Smooth muscle cell (in vitro differentiated cells): ENCODE results near the gene PDE4C. TPM values are rescaled to one million over a fixed set of nuclear protein-coding genes. Genes with fewer than 3 reads are reported as not detected.

Experiments used
- DNase-seq: peaks from one replicate; lab custom pipeline; 2025; ENCODE audit not compliant: unreplicated experiment; lab: John Stamatoyannopoulos, UW
- H2AFZ ChIP-seq: fragments of 200-600 bp; sonication (generic); 2 replicates; pipeline ENCODE4 v1.6.0; 2016; ENCODE audit warnings: antibody characterized with exemption, low read depth, mild to moderate bottlenecking
- H3F3A ChIP-seq: fragments of 200-600 bp; sonication (generic); 2 replicates; pipeline ENCODE4 v1.6.0; 2017; ENCODE audit warnings: antibody characterized with exemption, low read depth
- H3K27ac ChIP-seq: fragments of 200-600 bp; sonication (generic); 2 replicates; pipeline ENCODE4 v1.5.1; 2016; ENCODE audit warnings: low read depth, mild to moderate bottlenecking
- H3K27me3 ChIP-seq: fragments of 200-600 bp; sonication (generic); 2 replicates; pipeline ENCODE4 v1.6.1; 2016; ENCODE audit warnings: low read depth, mild to moderate bottlenecking
- H3K36me3 ChIP-seq: fragments of 200-600 bp; sonication (generic); 2 replicates; pipeline ENCODE4 v1.5.1; 2016; ENCODE audit warnings: low read depth
- H3K4me1 ChIP-seq: fragments of 200-600 bp; sonication (generic); 2 replicates; pipeline ENCODE4 v1.5.1; 2016; ENCODE audit warnings: low read depth
- H3K4me2 ChIP-seq: fragments of 200-600 bp; sonication (generic); 2 replicates; pipeline ENCODE4 v1.6.0; 2016; ENCODE audit warnings: mild to moderate bottlenecking
- H3K4me3 ChIP-seq: fragments of 200-600 bp; sonication (generic); 2 replicates; pipeline ENCODE4 v1.5.1; 2016; ENCODE audit warnings: mild to moderate bottlenecking
- H3K79me2 ChIP-seq: fragments of 200-600 bp; sonication (generic); 2 replicates; pipeline ENCODE4 v1.6.0; 2016; ENCODE audit warnings: low read depth, mild to moderate bottlenecking
- H3K9ac ChIP-seq: fragments of 200-600 bp; sonication (generic); 2 replicates; pipeline ENCODE4 v1.6.0; 2016; ENCODE audit warnings: low read depth
- H3K9me3 ChIP-seq: fragments of 200-600 bp; sonication (generic); replicated peaks from 2 replicates; pipeline ENCODE4 v1.5.1; 2016; ENCODE audit warnings: low read depth
- H4K20me1 ChIP-seq: fragments of 200-600 bp; sonication (generic); 2 replicates; pipeline ENCODE4 v1.6.0; 2016; ENCODE audit warnings: low read depth
- CTCF ChIP-seq: fragments of 200-600 bp; sonication (generic); IDR thresholded peaks from 2 replicates; pipeline ENCODE4 v1.5.1; 2017; ENCODE audit warnings: borderline replicate concordance, mild to moderate bottlenecking, antibody characterized with exemption; ENCODE audit not compliant: insufficient read depth, poor library complexity, severe bottlenecking
- WGBS: methylation state at CpG from one replicate; pipeline ENCODE4 v1.1.7; 2016; ENCODE audit warnings: low lambda C conversion rate; 5-methylcytosine and 5-hydroxymethylcytosine counted together
- polyA plus RNA-seq: library from polyadenylated mRNA; unstranded; fragments of >200 nt; fragmentation: Nextera tagmentation; extraction: Ambion mirVana; gene quantifications from 2 replicates; pipeline ENCODE4 v1.2.1, GENCODE V29; 2016
- total RNA-seq: library from RNA; depleted of rRNA; stranded (reverse); fragments of >200 nt; gene quantifications from 2 replicates; pipeline ENCODE4 v1.2.3, GENCODE V29; 2014

Gene PDE4C
- total and polyA plus RNA-seq, 2 experiments from 2014 or later: 1.1 to 1.7 TPM

GRCh38 chr19:18224525-18225354, 1.5 kb downstream of the PDE4C start:
- no peak overlapping the region for H3K27ac ChIP-seq
- peak overlapping the region; percentile 48 for H3K4me3 ChIP-seq
- no peaks in the 10 kb centered on the region for H4K20me1 ChIP-seq
- DNase-seq: peak; percentile 84
- H3K27me3 ChIP-seq: peaks cover 12% of the 10 kb centered on the region
- peak overlapping the region; percentile 66 for H2AFZ ChIP-seq
- no peaks in the 10 kb centered on the region for H3K79me2 ChIP-seq
- 5% methylated on average over 72 of the region's 81 CpGs for WGBS
- H3K4me2 ChIP-seq: peak overlapping the region; percentile 89
- no peak for TF ChIP-seq CTCF
- H3K9ac ChIP-seq: peak overlapping the region; percentile 63
- no peaks in the 10 kb centered on the region for H3F3A ChIP-seq
- no peaks in the 10 kb centered on the region for H3K36me3 ChIP-seq
- no peaks in the 10 kb centered on the region for H3K4me1 ChIP-seq
- no peaks in the 10 kb centered on the region for H3K9me3 ChIP-seq

- H3K4me2 ChIP-seq: peak overlapping the region; percentile 89
- H2AFZ ChIP-seq: peak overlapping the region; percentile 75
- peak; percentile 38 for DNase-seq
- H4K20me1 ChIP-seq: no peaks in the 10 kb centered on the region
- no peaks in the 10 kb centered on the region for H3K4me1 ChIP-seq
- H3K36me3 ChIP-seq: no peaks in the 10 kb centered on the region
- H3K27me3 ChIP-seq: peaks cover 12% of the 10 kb centered on the region
- no peaks in the 10 kb centered on the region for H3F3A ChIP-seq
- WGBS: 5% methylated on average over 36 of the region's 39 CpGs
- no peaks in the 10 kb centered on the region for H3K79me2 ChIP-seq
- H3K4me3 ChIP-seq: peak overlapping the region; percentile 48
- no peak for TF ChIP-seq CTCF
- H3K9me3 ChIP-seq: no peaks in the 10 kb centered on the region
- H3K9ac ChIP-seq: peak overlapping the region; percentile 43
- no peak overlapping the region for H3K27ac ChIP-seq
These were observed 2.2 kb downstream of the PDE4C start for GRCh38 chr19:18223860-18224524.

GRCh38 chr19:18221815-18222725, 4.2 kb downstream of the PDE4C start:
- Histone ChIP-seq H4K20me1 (no peaks in the 10 kb centered on the region), H3K4me1 (no peaks in the 10 kb centered on the region), H3K4me3 (no peak overlapping the region), H3K79me2 (no peaks in the 10 kb centered on the region), H3K4me2 (no peak overlapping the region), H3K9ac (no peak overlapping the region), H3K27me3 (peaks cover 12% of the 10 kb centered on the region), H2AFZ (no peak overlapping the region), H3F3A (no peaks in the 10 kb centered on the region), H3K27ac (no peak overlapping the region), H3K36me3 (no peaks in the 10 kb centered on the region), H3K9me3 (no peaks in the 10 kb centered on the region)
- no peak for TF ChIP-seq CTCF
- no peak for DNase-seq
- 89% methylated on average over 25 of the region's 25 CpGs for WGBS
